GM19043 (cell line): Measurements from ENCODE around the gene TTC23L.
"Not testable (repeated sequence)": the region's sequence is repeated elsewhere in the genome, so short reads cannot be mapped to it uniquely, and the experiment has no call there.

ENCODE experiments used
- ATAC-seq: cut with Tn5 transposase; IDR thresholded peaks from one replicate; pipeline ENCODE4 v1.9.1; 2021; ENCODE audit warnings: low read depth; ENCODE audit not compliant: unreplicated experiment

Gene TTC23L, protein sequence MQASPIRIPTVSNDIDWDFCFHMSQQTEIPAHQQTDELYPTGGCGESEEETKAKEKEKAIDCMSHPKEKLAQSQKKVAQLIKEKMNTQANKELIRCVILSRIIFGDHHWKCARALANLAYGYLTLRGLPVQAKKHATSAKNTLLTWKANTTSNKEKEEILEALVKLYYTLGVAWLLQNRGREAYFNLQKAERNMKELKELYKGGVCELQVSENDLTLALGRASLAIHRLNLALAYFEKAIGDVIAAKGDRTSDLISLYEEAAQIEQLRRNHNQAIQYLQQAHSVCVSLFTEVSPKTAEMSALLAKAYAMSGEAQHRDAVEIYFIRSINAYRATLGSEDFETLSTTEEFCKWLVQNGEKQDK

DNA sequence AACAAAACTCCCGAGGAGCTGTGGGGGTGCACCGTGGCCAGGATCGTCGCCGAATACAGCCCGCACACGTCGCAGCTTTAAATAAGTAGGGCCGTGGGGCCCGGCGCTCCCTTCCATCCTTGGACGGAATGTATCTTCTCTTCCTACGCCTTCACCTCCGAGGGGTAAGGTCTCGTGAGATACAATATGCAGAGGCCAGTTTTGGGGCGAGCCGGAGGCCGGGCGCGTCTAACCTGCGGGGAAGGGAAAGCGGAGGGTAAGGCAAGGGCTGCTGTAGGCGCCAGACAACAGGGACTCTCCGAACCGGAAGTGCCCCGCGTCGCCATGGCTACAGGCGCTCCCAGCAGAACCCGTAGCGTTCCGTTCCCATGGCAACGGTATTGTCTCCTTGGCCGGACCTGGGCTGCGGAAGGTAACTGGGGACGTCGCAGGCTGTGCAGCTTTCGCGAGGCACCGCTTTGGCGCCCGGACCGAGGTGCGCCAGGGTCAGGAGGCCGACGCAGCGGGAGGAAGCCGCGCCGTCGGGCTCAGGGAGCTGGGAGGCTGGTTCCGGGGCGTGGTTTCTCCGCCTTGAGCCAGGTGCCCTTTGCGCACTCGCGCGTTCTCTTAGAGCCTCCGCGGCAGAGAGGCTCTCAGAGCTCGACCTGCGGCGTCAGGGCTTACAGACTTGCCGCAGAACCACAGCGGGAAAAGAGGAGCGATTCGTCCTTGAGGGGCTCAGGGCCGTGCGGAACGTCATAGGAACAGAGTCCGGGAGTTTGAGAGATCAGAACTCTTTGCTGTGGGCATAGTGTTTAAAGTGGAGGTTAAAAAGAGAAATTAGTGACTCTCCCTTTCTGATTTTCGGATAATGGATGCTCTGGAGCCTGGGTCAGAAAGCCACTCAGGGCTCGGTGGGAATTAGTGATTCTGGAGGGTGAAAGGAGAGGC is at the start of gene TTC23L:
TTC23L (plus strand) TSS at position 380 of the 930 bp plus-strand sequence. CDS start 1,508 bp downstream, outside the sequence.
- peak; percentile 96 for ATAC-seq

DNA sequence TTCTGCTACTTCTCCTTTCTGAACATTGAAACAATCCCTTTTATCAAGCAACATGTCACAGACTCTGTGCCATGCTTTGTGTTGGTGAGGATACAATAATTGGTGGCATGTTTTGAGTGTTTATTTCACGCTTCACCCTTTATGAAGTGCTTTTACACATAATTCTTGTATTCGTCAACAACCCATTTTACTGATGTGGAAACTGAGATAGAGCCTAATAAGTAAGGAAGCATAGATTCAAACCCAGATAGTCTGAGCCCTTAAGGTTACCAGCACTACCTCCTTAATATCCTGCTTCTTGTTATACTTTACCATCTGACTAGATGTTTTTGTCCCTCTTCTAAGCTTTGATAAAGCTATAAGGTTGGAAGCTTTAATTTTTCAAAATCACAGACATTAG is 49.3 kb upstream of the TTC23L start:
- ATAC-seq, result no peak

DNA sequence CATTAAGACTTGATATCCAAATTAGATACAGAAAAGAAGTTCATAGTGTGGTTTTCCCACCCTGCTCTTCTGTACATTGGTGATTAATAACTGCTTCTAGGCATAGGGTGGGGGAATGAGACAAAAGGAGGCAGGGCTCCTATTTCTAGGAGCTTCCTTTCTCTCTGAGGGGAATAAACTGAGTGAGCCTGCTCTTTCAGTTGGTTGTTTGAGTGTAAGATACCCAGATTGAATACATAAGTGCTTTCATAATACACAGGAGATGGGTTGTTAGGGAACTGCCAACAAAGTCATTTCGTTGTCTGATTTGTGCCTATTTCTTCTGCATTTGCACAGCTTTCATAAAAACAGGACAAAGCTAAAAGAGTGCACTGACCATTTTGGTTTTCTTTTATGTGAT is 48.9 kb upstream of the TTC23L start:
- no peak for ATAC-seq

DNA sequence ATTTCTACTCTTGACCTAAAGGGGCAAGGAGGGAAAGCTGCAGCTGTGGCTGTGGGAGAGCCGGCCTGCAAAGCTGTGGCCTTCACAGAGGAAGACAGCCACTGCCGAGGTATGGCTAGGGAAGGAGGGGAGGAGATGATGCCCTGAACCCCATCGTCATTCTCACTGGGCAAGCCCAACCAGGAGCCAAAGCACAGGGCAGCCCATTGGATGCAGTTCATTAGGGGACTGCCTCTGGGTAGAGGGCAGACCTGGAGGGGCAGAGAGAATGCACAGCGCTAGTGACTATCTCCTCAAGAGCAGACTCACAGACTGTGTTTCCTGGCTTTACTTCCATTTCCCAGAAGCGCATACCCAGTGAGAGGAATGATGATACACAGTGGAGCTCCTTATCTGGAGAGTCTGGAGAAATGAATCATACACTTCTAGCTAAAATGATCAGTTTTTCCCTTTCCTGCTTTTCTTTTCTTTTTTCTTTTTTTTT is 47.2 kb upstream of the TTC23L start:
- ATAC-seq, result no peak

DNA sequence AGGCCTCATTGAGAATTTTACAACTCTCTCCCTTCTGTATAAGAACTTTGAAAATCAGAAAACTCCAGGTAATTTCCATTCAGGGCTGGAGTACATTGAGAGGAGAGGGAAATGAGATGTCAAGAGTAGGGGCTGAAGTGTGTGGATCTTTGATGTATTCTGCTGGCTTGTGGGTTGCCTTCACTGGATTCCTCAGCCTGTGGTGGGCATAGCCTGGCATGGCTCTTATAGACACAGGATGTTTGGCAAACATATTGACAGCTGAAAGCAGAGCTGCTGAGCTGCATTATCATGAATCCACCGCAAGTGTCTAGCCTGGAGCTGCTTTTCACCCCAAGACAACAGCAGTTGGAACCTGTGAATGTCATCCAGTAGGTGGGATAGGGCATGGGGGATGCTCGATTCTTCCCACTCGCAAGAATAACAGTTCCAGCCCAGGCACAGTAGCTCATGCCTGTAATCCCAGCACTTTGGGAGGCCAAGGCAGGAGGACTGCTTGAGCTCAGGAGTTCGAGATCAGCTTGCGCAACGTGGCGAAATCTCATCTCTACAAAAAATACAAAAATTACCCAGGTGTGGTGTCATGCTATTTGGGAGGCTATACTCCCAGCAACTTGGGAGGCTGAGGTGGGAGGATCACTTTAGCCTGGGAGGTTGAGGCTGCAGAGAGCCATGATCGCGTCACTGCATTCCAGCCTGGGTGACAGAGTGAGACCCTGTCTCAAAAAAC is 36.0 kb upstream of the TTC23L start:
- no peak for ATAC-seq

DNA sequence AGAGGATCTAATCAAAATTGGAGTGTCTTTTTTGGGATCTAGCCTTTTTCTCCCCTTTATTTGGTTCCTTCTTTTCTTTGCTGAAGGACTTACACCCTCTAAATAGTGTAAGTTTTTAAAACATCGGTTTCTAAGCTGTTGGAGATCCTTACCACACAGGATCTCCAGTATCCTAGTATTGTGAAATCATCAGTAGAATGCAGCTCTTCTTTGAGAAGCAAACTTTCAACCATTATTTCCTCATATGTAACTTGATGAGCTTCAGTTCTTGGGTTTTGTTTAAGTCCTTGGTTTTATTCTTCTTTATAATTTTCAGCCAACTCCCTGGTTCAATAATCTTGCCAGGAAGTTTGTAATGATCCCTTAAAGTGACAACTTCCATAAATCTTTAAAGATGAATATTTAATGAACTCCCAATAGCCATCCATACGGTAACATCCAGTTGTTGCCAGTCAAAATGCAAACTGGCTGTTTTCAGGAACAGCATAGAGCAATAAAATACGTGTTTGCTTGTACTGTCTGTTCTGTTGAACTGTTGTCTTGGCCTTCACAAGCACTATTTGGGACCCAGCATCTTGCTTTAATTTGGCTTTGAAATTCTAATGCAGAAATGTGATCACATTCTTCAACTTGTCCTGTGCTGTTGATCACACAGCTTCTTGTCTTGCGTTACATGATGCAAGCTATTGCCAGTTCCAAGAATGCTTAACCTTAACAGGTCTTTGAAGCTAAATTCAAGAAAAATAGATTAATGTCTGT is 34.8 kb upstream of the TTC23L start:
- no peak for ATAC-seq

DNA sequence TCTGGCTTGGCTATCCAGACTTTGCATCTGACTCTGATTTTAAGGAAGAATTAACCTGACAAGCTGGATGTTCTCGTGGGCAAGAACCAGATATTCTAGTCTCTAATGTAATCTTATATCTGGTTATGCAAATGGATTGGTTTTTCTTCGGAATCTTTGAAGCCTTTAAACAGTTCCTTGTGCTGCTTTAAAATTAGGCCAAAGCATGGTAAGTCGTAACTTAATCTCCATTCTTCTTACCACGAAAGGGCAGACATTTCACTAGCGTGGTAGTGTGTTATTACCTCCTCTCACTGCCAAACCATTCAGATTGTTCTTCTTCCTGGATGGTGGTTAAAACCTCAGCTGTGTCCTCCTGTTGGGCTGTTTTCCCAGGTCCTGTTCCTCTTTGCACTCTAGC is 34.1 kb upstream of the TTC23L start:
- no peak for ATAC-seq

DNA sequence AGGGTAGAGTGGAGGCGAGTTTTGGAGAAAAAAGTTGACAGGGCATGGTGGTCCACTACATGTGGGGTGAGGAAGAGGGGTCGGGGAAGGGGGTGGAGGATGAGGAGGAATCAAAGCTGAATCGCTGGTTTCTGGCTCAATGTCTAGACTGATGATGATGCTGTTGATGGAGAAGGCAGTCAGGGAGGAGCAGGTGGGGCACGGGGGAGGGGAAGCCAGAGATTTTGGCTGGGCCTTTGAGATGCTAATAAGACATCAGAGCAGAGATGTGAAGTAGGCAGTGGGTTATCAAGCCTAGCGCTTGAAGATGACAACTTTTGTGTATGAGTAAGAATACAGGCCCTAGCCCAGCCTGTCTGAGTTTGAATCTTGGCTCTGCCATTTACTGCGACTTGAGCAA is 32.4 kb upstream of the TTC23L start:
- ATAC-seq, result no peak

DNA sequence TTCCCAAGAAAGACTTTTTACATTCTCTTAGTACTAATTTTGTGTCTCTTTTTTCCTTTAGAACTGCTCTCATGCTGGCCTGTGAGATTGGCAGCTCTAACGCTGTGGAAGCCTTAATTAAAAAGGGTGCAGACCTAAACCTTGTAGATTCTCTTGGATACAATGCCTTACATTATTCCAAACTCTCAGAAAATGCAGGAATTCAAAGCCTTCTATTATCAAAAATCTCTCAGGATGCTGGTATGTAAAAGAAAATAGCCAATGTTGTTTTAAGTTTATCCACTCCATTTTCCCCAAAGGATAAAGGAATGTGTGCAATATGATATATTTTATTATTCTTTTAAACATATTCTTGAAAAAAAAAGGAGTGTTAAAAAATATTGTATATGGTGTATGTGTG is 27.3 kb upstream of the TTC23L start:
- no peak for ATAC-seq

DNA sequence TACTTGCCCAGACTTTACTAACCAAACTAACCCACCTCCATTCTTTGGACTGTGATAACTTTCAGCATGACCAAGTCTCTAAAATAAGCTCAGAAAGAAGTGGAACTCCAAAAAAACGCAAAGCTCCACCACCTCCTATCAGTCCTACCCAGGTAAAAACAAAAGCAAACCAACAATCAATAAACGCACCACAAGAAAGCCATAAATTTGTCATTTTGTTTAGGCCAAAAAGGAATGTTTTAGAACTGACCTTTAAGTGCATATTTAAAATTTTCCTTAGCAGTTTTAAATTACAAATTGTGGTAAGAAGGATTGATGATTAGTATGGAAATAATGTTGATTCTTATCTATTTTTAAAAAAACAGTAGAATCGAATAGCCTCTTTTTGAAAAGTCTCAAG is 25.5 kb upstream of the TTC23L start:
- no peak for ATAC-seq

DNA sequence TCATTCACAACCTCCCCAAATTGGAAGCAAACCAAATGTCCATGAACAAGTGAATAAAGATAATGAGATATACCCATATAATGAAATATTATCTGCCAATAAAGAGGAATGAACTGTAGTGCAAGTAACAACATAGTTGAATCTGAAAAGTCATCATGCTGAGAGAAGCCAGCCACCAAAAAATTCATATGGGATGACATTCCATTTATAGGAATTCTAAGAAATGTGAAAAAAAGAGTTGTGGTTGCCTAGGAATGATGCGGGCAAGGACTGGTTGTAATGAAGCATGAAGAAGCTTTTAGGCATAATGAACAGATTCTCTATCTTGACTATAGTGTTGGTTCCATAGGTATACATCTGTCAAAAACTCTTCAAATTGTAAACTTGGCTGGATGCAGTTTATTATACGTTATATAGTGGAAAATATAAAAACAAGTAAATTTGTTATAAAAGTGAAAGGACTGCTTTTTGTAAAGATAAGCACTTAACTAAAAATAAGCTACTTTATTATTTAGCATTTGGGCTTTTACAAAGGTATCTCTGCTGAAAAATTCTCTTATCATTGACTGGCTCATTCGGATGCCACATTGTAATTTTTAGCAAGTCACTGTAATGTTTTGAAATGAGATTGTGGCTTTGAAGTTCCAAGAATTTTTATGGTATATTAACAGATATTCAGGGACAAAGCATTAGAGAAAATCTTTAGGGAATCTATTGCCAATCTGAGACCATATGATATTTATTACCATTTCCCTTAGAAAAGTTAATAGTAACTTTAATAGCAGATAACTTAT is 21.2 kb upstream of the TTC23L start:
- ATAC-seq, result no peak

DNA sequence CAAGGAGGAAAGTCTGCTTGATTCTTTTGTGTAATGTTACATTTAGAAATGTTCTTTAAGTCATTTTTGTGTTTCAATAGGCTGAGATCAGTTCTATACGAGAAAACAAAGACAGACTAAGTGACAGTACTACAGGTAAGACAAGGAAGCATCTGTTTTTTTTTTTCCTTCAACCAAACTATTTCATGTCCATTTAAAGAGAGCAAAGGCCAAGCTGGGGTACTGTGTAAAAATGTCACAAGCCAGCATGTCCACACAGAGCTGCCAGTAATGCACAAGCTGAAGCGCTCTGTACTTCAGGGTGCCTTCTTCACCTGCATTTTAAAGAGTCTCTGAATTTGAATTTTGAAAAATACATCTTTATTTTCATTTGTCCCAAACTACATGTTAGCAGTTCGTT is 20.2 kb upstream of the TTC23L start:
- no peak for ATAC-seq

DNA sequence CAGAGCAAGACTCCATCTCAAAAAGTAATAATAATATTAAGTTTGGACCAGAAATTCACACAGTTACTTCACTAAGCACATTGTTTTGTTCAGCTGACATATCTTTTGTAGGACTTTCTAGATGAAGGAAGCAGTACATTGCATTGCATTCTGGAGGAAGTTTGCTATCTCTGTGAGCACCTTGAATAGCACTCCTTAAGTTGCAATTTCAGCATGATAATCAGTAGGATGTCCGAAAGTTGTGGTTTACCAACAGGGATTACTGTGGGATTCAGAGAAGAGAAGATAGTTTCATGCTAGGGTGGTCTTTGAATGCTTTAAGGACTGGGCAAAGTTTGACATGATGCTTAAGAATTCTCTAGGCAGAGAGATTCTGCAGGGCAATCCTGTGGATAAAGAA is 18.4 kb upstream of the TTC23L start:
- ATAC-seq, result no peak

DNA sequence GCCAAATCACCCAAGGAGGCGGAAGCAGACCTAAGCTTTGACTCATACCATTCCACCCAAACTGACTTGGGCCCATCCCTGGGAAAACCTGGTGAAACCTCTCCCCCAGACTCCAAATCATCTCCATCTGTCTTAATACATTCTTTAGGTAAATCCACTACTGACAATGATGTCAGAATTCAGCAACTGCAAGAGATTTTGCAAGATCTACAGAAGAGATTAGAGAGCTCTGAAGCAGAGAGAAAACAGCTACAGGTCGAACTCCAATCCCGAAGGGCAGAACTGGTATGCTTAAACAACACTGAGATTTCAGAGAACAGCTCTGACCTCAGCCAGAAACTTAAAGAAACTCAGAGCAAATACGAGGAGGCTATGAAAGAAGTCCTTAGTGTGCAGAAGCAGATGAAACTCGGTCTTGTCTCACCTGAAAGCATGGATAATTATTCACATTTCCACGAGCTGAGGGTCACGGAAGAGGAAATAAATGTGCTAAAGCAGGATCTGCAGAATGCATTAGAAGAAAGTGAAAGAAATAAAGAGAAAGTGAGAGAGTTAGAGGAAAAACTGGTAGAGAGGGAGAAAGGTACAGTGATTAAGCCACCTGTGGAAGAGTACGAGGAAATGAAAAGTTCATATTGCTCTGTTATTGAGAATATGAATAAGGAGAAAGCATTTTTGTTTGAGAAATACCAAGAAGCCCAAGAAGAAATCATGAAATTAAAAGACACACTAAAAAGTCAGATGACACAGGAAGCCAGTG is 15.8 kb upstream of the TTC23L start:
- ATAC-seq, result no peak

DNA sequence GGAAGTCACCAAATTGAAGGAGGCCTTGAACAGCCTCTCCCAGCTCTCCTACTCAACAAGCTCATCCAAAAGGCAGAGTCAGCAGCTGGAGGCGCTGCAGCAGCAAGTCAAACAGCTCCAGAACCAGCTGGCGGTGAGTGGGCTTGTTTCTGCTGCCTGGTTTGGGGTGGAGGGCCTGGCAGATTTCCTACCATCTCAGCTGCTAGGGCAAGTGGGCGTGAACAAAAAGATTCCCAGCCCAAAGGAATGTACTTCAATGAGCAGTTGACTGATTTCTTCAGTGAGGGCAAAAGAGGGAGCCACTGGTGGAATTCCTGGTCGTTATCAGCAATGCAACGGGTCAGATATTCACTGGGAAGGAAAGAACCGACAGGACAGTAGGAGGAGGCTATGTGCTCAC is 12.6 kb upstream of the TTC23L start:
- no peak for ATAC-seq

DNA sequence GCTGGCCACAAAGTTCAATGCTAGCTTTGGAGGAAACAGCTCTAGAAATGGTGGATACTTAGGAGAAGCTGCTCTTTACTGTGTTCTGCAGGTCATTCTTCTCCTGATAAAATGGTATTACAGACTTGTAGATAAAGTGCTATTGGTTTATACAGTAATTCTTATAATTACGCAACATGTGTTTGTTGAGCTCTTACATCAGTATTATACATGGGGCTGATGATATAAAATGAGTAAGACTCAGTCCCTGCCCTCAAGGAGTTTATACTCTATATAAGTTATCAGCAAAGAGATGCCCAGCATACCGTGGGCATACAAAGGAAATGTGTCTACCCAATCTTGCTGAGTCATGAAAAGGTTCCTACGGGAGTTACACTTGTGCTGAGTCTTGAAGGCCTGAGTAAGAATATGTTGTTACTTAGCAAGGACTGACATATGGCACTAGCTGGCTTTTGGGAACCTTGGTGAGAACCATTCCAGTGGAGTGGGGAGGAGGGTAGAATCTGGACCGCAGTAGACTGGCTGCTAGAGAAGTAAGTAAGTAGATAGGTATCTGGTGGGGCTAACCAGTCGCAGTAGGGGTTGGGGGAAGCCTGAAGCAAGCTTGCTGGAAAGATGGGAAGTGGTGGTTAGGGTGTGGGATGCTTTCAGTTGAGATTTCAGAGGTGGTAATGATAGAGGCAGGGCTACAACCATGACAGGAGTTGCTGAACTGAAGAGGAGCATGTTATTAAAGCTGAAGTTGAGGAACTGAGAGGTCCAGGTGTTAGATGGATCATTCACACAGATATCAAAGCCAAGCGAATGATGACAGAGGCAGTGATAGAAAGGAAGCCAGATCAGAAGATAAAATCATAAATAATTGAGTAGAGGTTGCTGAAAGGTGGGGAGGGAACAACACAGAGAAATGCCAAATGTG is 11.1 kb upstream of the TTC23L start:
- no peak for ATAC-seq

DNA sequence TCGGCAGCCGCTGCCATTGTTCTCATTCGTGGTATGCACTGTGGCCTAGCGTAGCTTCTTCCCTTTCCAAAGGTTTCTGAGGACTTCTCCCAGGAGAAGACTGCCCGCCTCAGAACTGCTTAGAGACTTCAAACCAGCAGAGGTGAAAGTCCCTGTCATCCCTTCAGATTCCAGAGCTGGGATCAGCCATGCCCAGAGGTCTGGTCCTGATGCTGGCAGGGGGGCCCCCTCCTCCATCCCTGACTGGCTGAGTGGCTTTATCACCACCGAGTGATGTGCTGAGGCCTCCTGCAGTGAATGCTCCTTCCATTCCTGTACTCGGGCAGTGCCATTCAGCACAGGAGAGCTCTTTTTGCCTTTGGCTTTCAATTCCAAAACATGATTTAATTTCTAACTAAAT is 8.1 kb upstream of the TTC23L start:
- ATAC-seq, result not testable (repeated sequence)

DNA sequence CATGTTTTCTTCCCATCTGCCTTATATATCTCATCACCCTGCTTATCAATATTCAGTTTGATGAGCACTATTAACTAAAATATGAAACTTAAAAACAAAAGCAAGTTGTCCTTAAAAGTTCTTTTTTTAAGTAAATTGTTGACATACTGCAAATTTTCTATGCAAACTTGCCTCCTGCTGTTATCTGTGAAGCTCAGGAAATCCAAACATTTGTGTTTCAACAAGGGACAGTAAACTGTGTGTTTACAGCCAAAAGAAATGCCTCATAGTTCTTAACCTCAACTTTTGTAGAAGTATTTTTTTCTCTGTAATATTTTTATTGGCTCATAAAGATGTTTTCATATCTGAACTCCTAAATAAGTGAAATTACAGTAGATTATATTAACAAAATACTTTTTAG is 7.7 kb upstream of the TTC23L start:
- ATAC-seq, result no peak
